ENCODE measurements around the gene ANKDD1B. TPM values are rescaled to one million over a fixed set of nuclear protein-coding genes. Genes with fewer than 3 reads are reported as not detected.

Gene ANKDD1B
- total RNA-seq, 6 experiments from 2014 or later, result 0.17 to 0.26 TPM; not detected in 4

DNA sequence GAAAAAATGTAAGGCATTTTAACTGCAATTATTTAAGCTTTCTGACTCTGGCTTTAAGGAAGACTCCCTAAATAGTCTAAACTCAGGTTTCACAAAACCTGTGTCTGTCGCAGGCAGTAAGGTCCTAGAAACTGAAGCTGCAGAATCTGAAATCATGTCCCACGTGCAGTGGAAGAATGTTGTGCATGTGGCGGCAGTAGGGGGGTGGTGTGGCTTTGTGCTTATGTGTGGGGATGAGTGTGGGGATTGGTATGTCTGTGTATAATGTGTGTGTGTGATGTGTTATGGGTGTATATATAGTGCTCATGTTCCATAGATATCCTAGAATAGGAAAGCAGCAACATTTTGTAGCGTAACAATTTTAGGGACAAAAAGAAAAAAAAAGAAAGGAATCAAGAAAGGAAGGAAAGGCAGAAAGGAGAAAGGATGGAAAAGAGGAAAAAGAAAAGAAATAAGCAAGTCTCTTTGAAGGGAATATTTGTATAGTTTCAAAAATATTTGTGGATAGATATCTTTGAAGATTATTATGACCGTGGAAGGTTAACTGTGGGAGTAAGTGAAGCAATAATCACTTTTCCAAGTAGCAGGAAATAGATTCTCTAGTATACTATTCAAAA, 6.6 kb downstream of the ANKDD1B start:
- no peak for DNase-seq
- no peak overlapping the region for H3K4me3 ChIP-seq
- TF ChIP-seq, protein P1, sequence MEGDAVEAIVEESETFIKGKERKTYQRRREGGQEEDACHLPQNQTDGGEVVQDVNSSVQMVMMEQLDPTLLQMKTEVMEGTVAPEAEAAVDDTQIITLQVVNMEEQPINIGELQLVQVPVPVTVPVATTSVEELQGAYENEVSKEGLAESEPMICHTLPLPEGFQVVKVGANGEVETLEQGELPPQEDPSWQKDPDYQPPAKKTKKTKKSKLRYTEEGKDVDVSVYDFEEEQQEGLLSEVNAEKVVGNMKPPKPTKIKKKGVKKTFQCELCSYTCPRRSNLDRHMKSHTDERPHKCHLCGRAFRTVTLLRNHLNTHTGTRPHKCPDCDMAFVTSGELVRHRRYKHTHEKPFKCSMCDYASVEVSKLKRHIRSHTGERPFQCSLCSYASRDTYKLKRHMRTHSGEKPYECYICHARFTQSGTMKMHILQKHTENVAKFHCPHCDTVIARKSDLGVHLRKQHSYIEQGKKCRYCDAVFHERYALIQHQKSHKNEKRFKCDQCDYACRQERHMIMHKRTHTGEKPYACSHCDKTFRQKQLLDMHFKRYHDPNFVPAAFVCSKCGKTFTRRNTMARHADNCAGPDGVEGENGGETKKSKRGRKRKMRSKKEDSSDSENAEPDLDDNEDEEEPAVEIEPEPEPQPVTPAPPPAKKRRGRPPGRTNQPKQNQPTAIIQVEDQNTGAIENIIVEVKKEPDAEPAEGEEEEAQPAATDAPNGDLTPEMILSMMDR (IDR thresholded peaks at IDR 0.05), result no peak
- TF ChIP-seq POLR2A (IDR thresholded peaks at IDR 0.05), result no peak
- no peaks in the 10 kb centered on the region for H3K9me3 ChIP-seq
- intact Hi-C loops (cut with DNase I), result no loop called here
- no peak for ATAC-seq
- peaks cover 0 to 22% (median 0%) of the 10 kb centered on the region in 4 donors for H3K4me1 ChIP-seq
- WGBS (ENCODE audit: insufficient coverage, low coverage, low lambda C conversion rate, missing lambda C conversion rate), result 93% methylated on average over 5 of the region's 5 CpGs
- no peaks in the 10 kb centered on the region for H3K27me3 ChIP-seq
- H3K27ac ChIP-seq, result no peak overlapping the region
- H3K36me3 ChIP-seq, result no peaks in the 10 kb centered on the region

DNA sequence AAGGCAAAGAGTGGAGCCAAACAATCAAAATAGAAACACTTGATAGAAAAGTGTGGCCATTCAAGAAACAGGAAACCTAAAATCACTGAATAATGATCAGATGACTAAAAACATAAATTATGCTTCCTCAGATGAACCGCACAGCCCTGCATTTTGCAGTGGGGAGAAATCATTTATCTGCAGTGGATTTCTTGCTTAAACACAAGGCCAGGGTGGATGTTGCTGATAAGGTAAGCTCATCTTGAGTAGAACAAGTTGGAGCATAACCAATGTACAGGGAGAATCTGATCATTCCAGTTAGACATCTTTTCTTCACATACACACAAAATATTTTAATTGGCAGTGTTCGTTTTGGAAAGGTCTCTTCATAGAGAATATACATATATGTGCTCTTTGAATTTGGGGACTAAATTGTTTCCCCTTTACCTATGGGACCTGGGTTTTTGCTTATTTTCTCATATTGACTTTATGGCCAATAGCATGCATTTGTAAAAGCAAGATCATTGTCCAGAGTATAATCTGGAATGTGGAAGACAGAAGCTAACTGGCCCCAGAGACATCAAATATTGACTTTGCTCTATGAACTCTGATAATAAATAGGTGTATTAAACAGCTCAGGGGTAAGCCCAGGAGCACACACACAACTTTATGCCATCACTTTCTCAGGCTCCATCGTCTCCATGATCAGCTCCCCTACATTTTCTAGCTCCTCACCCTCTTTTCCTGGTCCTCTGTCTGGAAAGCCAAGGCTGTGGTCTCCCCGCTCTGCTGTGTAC, 9.1 kb downstream of the ANKDD1B start:
- 43% methylated on average over 4 of the region's 4 CpGs for WGBS (ENCODE audit: insufficient coverage, low coverage, low lambda C conversion rate, missing lambda C conversion rate)
- ATAC-seq, result peak; percentile 83 to 87 (median 84)
- no peaks in the 10 kb centered on the region for H3K36me3 ChIP-seq
- intact Hi-C loops (cut with DNase I), result no loop called here
- H3K27me3 ChIP-seq, result no peaks in the 10 kb centered on the region
- H3K27ac ChIP-seq, result no peak overlapping the region
- no peaks in the 10 kb centered on the region for H3K9me3 ChIP-seq
- TF ChIP-seq POLR2A (IDR thresholded peaks at IDR 0.05), result no peak
- TF ChIP-seq, protein P1 (IDR thresholded peaks at IDR 0.05), result no peak
- DNase-seq, result no peak
- H3K4me1 ChIP-seq, result peaks cover 0 to 22% (median 0%) of the 10 kb centered on the region in 4 donors
- H3K4me3 ChIP-seq, result no peak overlapping the region

DNA sequence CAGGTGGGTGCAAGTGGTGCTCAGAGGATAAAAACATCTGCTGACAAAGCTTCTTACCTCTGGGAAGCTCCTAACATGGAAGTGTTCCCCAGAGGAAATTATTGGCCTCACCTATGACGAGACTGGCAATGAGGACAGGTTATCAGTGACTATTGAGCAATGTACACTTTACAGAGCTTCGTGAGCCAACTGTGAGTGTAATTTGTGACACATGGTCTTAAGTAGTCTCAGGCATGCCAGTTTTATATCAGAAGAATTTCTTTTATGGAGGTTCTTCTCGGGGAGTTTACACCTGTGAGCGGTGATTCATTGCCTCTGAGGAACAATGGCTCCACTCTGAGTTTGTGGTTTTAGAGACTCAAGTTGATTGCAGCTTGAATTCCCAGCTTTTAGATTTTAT, 11.3 kb downstream of the ANKDD1B start:
- intact Hi-C loops (cut with DNase I), result no loop called here
- no peak for TF ChIP-seq POLR2A (IDR thresholded peaks at IDR 0.05)
- TF ChIP-seq, protein P1 (IDR thresholded peaks at IDR 0.05), result no peak
- no peak overlapping the region for H3K27ac ChIP-seq
- WGBS (ENCODE audit: insufficient coverage, low coverage, low lambda C conversion rate, missing lambda C conversion rate), result 57% methylated on average over 3 of the region's 4 CpGs
- ATAC-seq (peak; percentile 81 to 85 (median 83)), DNase-seq (peak in 1 of 3 donors; percentile 50)
- no peaks in the 10 kb centered on the region for H3K36me3 ChIP-seq
- H3K9me3 ChIP-seq, result no peaks in the 10 kb centered on the region
- H3K4me1 ChIP-seq, result peaks cover 0 to 22% (median 0%) of the 10 kb centered on the region in 4 donors
- no peaks in the 10 kb centered on the region for H3K27me3 ChIP-seq
- no peak overlapping the region for H3K4me3 ChIP-seq

DNA sequence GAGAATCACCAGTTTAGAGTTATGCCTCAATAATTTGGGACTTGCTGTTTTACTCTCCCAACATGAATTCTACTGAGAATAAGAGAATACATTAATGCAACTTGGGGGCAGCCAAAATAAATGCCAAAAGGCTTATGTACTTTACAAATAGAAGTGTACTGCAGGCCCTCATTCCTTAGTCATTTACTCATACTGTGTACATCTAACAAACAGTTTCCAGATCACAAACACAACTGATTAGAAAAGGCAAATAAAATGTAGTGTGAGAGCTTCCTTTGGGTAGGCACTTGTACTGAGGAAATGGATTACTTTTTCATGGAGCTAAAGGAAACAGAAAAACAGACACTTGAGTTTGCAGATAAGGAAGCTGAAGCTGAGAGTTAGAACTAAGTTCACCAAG, 12.6 kb downstream of the ANKDD1B start:
- intact Hi-C loops (cut with DNase I), result no loop called here
- Histone ChIP-seq H3K4me3 (no peak overlapping the region), H3K36me3 (no peaks in the 10 kb centered on the region), H3K9me3 (no peaks in the 10 kb centered on the region), H3K27me3 (no peaks in the 10 kb centered on the region), H3K27ac (no peak overlapping the region), H3K4me1 (peaks cover 0 to 22% (median 0%) of the 10 kb centered on the region in 4 donors)
- TF ChIP-seq, protein P1 (IDR thresholded peaks at IDR 0.05), result no peak
- no peak for TF ChIP-seq POLR2A (IDR thresholded peaks at IDR 0.05)
- no peak for DNase-seq
- ATAC-seq, result peak in 3 of 4 donors; percentile 40 to 72 (median 40)

Measured in right lobe of liver (tissue), 6 donors.